HG03378 (cell line): ENCODE results near the gene DEFB113.
"Not testable (repeated sequence)": the region's sequence is repeated elsewhere in the genome, so short reads cannot be mapped to it uniquely, and the experiment has no call there.

ENCODE experiments used
- ATAC-seq: cut with Tn5 transposase; IDR thresholded peaks from one replicate; pipeline ENCODE4 v1.9.1; 2021; ENCODE audit warnings: mild to moderate bottlenecking, moderate library complexity; ENCODE audit not compliant: unreplicated experiment

The DEFB113 gene, protein sequence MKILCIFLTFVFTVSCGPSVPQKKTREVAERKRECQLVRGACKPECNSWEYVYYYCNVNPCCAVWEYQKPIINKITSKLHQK

DNA sequence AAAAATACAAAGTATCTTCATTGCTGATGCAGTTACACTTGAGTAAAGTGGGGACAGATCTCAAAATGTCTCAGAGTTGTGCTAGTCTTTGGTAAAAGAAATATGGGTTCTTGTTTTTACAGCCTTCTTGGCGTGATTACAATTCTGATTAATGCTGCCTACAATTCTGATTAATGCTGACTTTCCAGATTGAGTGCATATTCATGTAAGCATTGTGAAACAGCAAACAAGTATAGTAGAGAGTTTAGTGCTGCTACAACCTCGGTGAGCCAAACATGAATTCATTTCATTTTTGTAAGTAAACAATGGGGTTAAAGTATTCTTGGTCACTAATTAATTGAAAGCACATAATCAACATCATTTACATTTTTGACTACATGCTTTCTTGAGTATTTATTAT is at the start of gene DEFB113:
DEFB113 (minus strand) TSS at position 21 of the 400 bp plus-strand sequence; CDS start at position 21, 0 bp downstream.
- ATAC-seq: no peak

DNA sequence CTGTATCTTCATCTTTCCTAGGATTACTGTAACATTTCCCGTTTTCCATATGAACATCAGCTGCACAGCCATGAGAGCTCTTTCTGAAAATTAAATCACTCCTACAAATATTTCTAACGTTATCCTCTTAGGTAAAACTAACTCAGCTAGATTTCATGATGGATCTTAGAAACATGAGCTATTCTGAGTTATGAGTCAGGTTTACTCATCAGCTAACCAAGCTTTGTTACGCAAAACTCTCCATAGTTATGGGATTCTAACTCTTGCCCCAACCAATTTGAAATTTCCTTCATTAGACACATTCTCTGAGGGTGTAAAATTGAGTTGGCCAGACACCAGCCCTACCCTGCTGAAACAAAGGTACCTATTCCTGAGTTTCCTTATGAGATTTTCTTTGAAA is 38.4 kb upstream of the DEFB113 start:
- no peak for ATAC-seq

DNA sequence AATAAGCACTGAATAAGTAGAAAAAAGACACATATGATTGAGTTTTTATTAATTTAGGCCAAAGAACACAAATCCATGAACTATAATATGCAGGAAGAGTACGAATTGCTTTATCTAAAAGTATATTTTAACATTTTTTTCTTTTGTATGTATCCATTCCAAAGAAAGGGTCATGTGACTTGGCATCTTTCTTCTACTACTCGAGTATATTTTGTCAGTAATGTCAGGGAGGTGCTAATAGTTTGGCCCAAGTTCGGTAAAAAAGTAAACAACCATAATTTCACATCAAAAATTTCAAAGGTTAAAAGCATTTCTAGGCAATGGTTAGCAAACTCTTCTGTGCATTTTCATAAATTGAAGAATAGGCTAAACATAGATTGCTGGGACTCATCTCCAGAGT is 33.7 kb upstream of the DEFB113 start:
- ATAC-seq: no peak

DNA sequence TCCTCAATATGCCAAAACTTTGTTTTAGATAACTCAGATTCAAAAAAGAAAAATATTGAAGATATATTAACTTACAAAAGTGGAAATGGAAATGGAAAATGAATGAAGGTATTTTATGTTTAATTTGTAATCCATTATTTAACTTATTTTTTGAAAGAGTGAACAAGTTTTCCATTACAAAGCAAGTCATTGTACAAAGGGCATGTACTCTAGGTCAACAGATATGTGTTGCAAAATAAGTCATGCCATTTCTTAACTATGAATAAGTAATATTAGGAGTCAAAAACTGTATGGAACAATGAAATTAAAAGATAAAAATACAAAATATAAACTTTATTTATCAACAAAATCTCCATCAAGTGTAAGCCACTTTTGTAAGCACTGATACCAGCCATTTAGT is 25.9 kb upstream of the DEFB113 start:
- ATAC-seq: no peak

DNA sequence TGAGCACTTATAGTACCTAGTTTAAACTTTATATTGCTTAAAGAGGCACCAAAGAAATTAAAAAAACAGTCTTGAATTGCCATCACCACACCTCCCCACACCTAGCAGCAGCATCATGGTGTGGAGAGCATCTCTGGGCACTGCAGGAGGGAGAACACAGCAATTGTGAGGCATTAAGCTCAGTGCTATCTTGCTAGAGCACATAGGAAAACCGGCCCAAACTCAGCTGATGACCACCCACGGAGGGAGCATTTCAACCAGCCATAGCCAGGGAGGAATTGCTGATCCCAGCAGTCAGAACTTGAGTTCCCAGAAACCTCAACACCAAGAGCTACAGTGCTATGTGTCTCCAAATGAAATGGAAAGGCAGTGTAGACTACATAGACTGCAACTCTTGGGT is 19.5 kb upstream of the DEFB113 start:
- no peak for ATAC-seq

DNA sequence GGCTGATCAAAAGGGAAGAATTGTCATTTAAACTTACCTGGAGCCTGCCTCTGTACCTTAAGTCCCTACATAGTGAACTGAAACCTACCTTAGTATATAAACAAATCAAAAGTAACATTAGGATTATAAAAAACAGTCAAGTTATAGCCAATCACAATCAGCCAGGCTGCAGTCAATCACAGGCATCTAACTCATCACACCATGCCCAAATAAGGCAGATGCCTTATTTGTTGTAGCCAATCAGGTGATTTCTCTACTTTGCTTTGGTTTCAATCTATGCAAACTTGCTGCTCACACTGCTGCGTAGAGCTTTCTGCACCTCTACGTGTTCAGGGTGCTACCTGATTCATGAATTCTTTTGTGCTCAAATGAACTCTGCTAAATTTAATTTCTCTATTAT is 18.3 kb upstream of the DEFB113 start:
- ATAC-seq: no peak

DNA sequence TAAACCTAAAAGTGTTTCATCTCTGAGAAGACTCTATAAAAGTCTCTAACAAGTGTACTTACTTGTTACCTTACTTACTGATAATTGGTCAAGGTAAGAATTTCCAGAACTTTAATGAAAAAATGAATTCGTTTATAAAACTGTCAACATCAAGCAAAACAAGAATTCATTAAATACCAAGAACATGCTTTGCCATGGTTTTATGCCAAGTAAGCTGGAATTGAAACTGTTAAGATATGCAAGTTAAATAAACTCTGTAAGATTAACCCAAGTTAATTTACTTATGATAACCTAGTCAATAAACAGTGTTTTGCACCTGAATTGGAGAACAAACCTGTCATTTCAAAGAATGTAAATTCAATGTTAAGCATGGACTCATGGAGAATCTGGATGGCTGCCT is 17.1 kb upstream of the DEFB113 start:
- no peak for ATAC-seq

DNA sequence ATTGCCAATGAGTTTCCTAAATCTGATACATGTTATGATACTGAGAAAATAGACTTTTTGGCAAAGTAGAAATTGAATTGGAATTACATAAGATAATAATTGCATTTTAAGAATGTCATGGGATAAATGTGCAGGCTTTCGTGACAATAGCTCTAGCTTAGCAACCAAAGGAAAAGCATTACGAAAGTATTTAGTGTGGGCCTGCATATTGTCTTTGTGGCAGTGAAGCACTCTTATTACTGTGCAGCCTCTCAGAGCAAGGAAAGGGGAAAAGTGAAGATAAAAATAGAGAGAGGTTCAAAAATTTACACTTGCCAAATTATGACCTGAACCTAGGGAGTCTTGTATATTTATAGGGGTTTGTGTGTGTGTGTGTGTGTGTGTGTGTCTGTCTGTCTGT is 12.6 kb upstream of the DEFB113 start:
- ATAC-seq: no peak

DNA sequence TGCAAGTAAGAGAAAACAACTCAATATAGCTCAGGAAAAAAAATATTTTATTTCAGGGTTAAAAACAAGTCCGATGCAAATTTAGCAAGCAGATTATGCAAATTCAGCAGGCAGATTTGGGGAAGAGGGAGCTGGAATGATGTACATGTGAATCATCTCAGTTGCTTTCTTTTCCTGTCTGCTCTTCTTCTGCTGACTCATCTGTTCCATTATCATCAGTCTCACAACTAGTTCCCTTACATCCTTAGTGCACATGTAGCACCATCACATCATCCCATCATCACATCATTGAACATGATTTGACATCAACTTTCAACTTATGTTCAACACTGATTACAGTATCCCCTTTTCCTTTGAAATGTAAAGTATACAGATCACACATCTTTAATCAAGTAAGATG is 11.5 kb upstream of the DEFB113 start:
- ATAC-seq: peak; percentile 69

DNA sequence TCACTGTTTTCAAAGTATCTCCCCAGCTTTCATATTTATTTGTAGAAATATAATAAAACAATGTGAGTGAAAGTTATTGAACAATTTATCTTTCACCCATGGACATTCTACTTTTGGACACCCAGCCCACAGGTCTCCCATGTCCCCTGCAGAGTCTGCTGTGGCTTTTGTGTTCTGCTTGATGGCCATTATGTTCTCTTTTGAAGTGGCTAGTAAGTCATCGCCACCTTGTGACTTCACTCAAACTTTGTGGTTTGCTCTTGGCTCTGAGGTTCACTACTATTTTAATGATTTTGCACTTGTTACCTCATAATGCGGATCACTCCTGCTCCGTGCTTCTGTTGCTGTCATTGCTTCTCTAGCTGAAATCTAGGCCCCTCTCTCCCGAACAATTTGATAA is 10.2 kb upstream of the DEFB113 start:
- peak; percentile 25 for ATAC-seq

DNA sequence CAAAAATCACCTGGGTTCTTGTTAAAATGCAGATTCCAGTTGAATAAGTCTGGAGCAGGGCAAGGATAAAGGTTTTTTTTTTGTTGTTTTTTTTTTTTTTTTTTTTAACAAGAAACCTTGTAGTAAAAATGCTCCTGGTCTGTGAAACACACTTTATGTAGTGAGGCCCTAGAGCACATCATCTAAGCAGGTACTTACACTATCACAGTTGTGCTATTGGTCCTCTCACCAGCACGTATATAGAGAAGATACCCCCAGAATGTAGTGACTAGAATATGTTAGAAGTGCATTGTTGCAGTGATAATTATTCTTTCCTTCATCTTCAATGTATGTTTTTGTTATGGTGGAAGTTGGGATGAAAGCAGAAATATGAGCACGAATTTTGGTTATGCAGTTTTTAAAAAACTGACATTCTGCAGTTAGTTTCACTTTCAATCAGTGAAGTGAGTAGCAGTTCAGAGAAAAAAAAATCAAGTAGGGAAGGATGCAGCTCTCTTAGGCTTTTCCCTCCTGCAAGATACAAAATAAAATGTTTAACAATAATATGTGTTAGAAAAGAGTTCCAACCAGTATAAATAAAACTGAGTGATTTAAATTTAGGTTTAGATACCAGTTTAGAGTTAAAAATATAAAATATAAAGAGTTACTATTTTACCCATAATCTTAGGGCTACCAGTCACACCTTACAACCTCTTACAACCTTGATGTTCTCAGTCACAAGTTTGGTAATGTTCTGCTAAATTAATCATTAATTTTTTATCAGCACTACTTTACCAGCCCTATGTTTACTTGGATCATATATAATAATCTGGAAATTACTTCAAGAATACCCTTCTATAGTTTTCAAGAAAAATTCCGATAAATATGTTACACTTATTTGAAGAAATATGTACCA is 9.2 kb upstream of the DEFB113 start:
- ATAC-seq: peak; percentile 49

DNA sequence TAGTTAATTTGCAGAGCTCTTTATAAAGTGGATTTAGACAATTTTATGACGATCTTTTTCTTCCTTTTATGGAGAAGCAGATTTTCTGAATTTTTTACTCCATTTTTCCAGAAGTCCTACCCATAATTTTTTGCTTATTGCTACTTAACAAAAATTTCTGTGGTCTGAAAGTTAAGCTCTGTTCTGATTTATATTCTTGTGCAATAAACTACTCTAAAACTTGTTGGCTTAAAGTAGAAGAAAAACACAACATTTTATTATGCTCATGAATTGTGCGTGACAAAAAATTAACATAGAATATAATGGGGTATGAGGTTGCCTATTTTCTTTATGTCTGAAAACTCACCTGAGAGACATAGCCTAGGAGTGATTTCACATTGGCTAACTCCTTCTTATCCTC is 2.6 kb downstream of the DEFB113 start:
- no peak for ATAC-seq

DNA sequence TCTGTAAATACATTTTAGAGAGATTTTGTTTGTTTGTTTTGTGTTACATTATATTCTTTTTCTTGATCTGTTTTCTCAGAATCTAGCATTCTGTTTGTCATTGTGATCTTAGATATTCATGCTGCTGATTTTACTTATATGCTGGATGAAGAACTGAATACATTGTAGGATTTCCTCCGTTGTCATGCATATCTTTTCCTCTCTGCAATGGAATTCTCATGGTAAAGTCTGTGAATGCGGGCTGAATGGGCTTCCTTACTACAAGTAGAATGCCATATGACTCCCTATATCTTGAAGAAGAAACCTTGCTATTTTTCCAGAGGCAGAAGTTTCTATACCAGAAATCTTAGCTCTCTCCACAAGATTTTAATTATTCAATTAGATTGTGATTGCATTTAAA is 3.1 kb downstream of the DEFB113 start:
- no peak for ATAC-seq

DNA sequence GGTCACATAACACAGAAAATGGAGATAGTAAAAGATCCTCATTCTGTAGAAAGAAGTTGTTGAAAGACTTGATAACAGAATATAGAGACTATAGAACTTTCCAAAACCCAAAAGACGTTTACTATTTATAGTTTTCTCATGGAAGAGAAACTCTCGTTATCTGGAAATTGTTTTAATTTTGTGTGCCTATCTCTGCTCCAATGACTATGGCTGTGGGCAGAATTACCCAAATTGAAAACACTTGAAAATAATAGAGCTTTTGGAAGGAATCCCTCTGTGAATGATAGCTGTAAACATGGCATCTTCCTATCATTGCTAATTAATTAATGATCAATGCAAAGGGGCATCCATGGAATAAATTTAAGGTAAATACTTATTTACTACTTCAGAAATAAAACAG is 5.4 kb downstream of the DEFB113 start, which contains the start of gene DEFB114:
DEFB114 (minus strand) TSS at position 101 of the 400 bp plus-strand sequence; CDS start at position 42, 59 bp downstream.
- ATAC-seq: no peak

DNA sequence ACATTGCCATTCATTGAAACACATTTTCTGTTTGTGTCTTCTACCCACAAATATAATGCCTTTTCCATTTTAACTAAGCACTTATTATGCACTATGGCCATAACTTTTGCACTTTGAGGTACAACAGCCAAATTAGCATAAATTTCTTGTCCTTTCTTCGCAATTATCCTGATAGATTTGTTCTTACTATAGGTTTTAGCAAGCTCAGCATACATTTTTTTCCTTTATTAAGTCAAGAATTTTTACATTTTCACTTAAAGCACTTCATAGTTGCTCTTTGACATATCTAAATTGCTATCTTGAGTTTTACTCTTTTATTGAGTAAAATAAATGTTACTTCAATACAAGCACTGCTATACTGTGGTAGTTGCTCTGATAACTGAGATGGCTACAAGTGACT is 11.2 kb downstream of the DEFB113 start:
- no peak for ATAC-seq

DNA sequence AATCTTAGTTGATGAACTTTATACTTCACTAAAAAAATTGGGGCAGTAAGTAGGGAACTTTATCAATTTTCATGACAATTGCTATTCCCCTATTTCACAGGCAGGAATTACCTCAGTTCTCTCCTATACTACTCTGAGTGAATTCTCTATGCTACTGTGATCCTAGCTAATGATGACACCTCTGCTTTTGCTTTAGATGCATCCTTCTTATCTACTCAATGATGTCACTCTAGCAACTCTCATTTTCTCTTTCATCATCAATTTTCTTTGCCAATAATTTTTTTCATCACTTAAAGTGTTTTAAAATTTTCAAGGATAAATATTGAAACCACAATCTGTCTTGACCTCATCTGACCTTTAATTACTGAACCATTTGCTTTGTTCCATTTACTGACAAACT is 13.6 kb downstream of the DEFB113 start:
- no peak for ATAC-seq

DNA sequence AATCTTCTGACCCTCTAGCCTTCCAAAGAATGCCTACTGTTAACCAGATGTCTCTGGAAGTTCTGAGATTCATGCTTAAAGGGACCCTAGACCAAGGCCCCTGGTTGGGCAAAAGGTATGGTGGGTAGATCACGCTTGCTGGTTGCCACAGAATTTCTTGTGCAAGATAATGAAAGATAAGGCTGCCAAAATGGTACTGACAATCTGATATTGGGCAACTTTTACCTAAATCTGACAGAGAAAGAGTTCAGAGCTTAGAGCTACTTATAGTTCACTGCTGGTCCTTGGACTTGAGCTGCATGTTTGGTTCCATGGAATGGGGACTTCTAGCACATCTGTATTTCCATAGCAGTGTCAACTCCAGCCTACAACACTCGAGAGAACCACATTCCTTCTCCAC is 17.5 kb downstream of the DEFB113 start:
- no peak for ATAC-seq

DNA sequence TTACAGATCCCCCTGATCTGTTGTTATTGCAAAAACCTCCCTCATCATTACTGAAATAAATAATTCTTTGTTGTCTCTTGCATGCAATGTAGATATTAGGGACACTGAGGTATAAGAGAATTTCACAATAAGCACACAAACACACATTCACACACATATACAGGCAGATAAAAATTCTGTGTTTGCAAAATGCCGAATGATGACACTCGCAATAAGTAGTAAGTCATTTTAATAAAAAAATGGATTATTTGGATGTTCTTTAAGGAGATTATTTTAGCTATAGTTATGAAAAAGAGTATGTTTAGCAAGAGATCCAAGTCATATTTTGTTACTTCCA is 19.0 kb downstream of the DEFB113 start:
- ATAC-seq: no peak

DNA sequence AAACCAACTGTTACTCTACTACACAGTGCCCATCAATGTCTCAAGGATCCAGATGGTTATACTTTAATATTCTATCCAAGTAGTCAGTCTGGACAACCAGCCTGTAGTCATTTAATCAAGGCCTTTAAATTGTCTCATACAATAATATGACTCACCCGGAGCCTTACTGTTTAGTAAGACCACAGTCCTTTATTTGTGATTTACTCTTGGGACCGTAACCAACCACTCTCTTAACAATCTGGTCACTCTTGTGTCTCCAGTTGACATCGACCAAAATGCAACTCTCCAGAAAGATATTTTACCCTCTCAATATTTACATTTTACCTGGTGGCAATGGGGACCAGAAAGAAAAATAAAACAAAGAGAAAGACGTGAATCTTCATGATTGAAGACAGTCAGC is 20.4 kb downstream of the DEFB113 start:
- no peak for ATAC-seq

DNA sequence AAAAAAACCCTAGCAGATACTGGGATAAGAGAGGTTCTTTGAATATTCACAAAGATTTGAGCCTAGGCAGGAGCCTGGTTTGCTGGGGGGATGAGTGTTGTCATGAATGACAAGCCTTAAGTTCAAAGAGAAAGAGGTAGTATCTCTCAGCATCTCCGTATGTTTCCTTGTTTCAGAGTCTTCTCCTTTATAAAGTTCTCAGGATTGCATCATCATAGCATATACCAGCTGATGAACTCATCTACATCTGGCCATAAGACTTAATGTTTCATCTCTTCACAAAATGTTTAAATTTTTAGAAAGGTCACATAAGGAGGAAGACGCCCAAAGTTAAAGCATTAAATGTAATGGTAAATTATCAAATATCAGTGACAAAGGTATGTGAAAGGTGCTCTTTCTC is 22.6 kb downstream of the DEFB113 start:
- no peak for ATAC-seq

DNA sequence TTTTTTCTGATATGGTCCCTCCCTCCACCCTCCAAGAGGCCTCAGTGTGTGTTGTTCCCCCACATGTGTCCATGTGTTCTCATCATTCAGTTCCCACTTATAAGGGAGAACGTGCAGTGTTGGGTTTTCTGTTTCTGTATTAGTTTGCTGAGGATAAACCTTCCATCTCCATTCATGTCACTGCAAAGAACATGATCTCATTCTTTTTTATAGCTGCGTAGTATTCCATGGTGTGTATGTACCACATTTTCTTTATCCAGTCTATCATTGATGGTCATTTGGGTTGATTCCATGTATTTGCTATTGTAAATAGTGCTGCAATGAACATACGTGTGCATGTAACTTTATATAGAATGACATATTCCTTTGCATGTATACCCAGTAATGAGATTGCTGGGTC is 25.4 kb downstream of the DEFB113 start:
- not testable (repeated sequence) for ATAC-seq

DNA sequence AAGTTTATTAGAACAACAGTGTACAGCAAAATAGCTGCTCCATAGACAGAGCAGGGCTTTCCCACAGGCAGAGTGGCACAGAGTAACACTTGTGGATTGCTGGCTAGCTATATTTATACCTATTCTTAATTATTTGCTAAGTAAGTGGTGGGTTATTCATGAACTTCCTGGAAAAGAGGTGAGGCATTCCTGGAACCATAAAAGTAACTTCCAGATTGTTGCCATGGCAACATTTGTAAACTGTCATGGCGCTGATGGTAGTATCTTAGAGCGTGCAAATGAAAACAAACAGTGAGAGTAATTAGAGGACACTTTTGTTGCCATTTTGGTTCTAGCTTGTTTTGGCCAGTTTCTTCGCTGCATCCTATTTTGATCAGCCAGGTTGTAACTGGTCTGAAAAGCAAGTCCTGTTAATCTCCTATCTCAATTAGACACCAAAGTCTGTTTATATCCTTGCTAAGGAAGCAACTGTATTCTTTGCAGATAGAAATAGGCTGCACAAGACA is 29.4 kb downstream of the DEFB113 start:
- ATAC-seq: no peak

DNA sequence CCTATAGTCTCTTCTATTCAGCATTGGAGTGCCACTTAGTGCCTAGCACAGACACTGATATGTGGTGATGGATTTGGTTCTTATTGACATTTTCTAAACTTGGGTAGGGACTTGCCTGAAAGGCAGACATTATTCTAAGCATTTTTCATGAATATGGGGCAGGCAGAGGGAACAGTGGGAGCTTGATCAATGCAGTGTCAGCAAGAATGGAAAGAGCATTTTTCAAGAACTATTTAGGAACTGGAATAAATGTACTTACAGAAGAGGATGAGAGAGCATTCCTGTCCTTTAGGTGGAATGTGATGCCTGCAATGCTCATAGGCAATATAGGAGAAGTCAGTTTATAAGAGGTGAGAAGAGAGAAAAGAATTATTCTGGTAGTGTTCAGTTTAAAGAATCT is 31.6 kb downstream of the DEFB113 start:
- ATAC-seq: no peak
